ENCODE measurements around the gene PHLPP1. TPM values are rescaled to one million over a fixed set of nuclear protein-coding genes. Genes with fewer than 3 reads are reported as not detected.

Gene PHLPP1
- total and polyA plus RNA-seq, 2 experiments from 2014 or later = 15.7 to 73.6 TPM

DNA sequence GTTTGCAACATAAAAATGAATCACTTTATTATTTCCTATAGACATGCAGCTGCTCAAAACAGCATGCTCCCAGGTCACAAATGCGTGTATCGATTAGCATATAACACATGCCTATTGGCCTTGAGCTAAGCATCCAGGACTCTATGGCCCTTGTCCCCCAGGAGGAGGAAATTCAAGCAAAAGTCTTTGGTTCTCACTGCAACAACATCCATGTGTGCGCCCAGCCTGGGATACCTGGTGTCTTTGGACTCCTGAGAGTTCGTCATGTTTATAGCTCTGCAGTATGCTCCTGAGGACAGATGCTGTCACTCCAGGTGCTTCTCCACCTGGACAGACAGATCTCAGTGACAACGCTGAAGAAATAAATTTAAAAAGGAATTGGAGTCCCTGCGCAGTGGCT is 284.6 kb downstream of the PHLPP1 start:
- H3K4me1 Mint-ChIP-seq = peaks cover 5% of the 10 kb centered on the region
- ATAC-seq = no peak
- TF ChIP-seq CREB1 (CRISPR knock-in tag; IDR thresholded peaks at IDR 0.05; ENCODE audit: low read depth) (no peak), ZNF114 (CRISPR knock-in tag; IDR thresholded peaks at IDR 0.05) (no peak), POLR2AphosphoS5 (IDR thresholded peaks at IDR 0.05; ENCODE audit: low read depth) (no peak), JUNB (IDR thresholded peaks at IDR 0.05; ENCODE audit: unreplicated experiment) (no peak), NANOG (IDR thresholded peaks at IDR 0.05; ENCODE audit: borderline replicate concordance) (no peak), EZH2 (IDR thresholded peaks at IDR 0.05; ENCODE audit: low read depth, unreplicated experiment) (no peak), EZH2phosphoT487 (IDR thresholded peaks at IDR 0.05; ENCODE audit: unreplicated experiment) (no peak), REST (IDR thresholded peaks at IDR 0.05; ENCODE audit: unreplicated experiment) (no peak), ETS1 (IDR thresholded peaks at IDR 0.05) (no peak), ZNF462 (CRISPR knock-in tag; IDR thresholded peaks at IDR 0.05) (no peak), STAT1 (IDR thresholded peaks at IDR 0.05; ENCODE audit: unreplicated experiment) (no peak), CTCF (conservative IDR thresholded peaks at IDR 0.05; ENCODE audit: low read depth in 2 of 2) (no peak), ZNF331 (CRISPR knock-in tag; IDR thresholded peaks at IDR 0.05; ENCODE audit: low read depth) (no peak)
- no peak overlapping the region for H3K27ac Mint-ChIP-seq
- no peak overlapping the region for H3K27ac ChIP-seq (ENCODE audit: low read depth)
- no peaks in the 10 kb centered on the region for H3K9me3 Mint-ChIP-seq
- no peaks in the 10 kb centered on the region for H3F3A ChIP-seq (replicated peaks; ENCODE audit: low read depth)
- H3K27me3 ChIP-seq (ENCODE audit: insufficient read depth) = no peaks in the 10 kb centered on the region
- no peak overlapping the region for H3K4me2 ChIP-seq
- peaks cover 3% of the 10 kb centered on the region for H3K27me3 Mint-ChIP-seq (ENCODE audit: insufficient read depth, low read depth, poor library complexity)
- DNase-seq (ENCODE audit: low spot score) = no peak
- H3K4me3 ChIP-seq = no peak overlapping the region
- H2AFZ ChIP-seq = no peak overlapping the region
- H4K20me1 ChIP-seq (replicated peaks; ENCODE audit: insufficient read depth) = no peaks in the 10 kb centered on the region
- no peaks in the 10 kb centered on the region for H3K36me3 ChIP-seq (ENCODE audit: insufficient read depth)
- 0 out of 2 replicates have a peak, but pooled peaks cover 3% of the 10 kb centered on the region for H3K9me2 ChIP-seq (ENCODE audit: insufficient read depth)
- H3K4me1 ChIP-seq (ENCODE audit: insufficient read depth) = no peaks in the 10 kb centered on the region
- no peak overlapping the region for H3K4me3 Mint-ChIP-seq
- no peaks in the 10 kb centered on the region for H3K36me3 Mint-ChIP-seq (ENCODE audit: low read depth)
- H3K79me2 ChIP-seq (replicated peaks; ENCODE audit: insufficient read depth) = no peaks in the 10 kb centered on the region
